Choroid plexus epithelial cell (primary cell): Measurements from ENCODE around the gene BANF1.

Experiments
- DNase-seq: peaks from one replicate; pipeline ENCODE4 v3.0.0-alpha.2; 2010; ENCODE audit warnings: low read depth
- H3K4me3 ChIP-seq: 2 replicates; pipeline ENCODE4 v1.5.1; 2011; ENCODE audit warnings: low read depth, mild to moderate bottlenecking, control low read depth, low read length, moderate library complexity
- TF ChIP-seq, protein P1 (sequence below): conservative IDR thresholded peaks from 2 replicates; pipeline ENCODE4 v1.5.1; 2011; ENCODE audit warnings: low read depth, mild to moderate bottlenecking, control low read depth, inconsistent platforms, low read length, moderate library complexity

BANF1 gene

DNA sequence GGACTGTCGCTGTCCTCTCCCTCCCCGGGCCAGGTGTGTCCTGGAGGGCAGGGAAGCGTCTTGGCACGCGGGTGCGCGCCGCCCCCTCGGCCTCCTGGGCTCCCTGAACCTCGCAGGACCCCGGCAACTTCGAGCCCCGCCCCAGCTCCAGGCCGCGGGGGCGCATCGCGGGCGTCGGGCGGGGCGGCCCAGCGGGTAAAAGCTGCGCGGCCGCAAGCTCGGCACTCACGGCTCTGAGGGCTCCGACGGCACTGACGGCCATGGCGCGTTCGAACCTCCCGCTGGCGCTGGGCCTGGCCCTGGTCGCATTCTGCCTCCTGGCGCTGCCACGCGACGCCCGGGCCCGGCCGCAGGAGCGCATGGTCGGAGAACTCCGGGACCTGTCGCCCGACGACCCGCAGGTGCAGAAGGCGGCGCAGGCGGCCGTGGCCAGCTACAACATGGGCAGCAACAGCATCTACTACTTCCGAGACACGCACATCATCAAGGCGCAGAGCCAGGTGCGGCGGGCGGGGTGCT is 9.5 kb downstream of the BANF1 start, which contains the start of gene CST6:
Gene CST6, plus strand, starts transcription at position 224 of the 519 bp plus-strand sequence. Its CDS starts 37 bp downstream, at position 261.
- no peak within 1 kb of the TSS for H3K4me3 ChIP-seq
- DNase-seq: no peak
- TF ChIP-seq, protein P1, sequence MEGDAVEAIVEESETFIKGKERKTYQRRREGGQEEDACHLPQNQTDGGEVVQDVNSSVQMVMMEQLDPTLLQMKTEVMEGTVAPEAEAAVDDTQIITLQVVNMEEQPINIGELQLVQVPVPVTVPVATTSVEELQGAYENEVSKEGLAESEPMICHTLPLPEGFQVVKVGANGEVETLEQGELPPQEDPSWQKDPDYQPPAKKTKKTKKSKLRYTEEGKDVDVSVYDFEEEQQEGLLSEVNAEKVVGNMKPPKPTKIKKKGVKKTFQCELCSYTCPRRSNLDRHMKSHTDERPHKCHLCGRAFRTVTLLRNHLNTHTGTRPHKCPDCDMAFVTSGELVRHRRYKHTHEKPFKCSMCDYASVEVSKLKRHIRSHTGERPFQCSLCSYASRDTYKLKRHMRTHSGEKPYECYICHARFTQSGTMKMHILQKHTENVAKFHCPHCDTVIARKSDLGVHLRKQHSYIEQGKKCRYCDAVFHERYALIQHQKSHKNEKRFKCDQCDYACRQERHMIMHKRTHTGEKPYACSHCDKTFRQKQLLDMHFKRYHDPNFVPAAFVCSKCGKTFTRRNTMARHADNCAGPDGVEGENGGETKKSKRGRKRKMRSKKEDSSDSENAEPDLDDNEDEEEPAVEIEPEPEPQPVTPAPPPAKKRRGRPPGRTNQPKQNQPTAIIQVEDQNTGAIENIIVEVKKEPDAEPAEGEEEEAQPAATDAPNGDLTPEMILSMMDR: no peak

GRCh38 chr11:66012371-66012945 is 10.2 kb downstream of the BANF1 start:
- no peak for DNase-seq
- no peak overlapping the region for H3K4me3 ChIP-seq
- TF ChIP-seq, protein P1: no peak

DNA sequence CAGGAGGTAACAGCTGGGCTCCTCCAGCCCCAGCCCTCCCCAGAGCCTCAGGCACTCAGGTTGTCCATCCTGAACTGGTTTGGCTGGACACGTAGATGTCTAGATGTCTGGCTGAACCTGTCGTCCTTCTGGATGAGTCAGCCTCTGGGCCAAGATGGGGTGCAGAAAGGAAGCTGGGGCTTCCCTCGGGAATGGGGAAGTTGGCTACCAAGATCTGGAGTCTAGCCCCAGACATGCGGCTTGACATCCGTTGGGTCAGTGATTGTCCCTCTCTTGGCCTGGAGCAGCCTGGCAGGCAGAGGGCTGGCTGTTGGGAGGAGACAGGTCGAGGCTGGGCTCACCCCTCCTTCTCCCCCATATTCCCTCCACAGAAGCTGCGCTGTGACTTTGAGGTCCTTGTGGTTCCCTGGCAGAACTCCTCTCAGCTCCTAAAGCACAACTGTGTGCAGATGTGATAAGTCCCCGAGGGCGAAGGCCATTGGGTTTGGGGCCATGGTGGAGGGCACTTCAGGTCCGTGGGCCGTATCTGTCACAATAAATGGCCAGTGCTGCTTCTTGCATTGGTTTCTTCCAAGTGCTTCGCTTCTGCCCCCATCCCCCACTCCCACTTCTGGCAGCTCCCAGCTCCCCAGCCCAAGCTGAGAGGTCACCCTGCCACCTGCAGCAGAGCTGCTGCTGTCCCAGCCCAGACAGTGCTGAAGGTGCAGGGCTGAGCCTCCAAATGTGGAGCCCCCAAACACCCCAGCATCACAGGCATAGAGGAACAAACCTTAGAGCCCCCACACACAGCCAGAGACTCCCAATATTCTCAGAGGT is 10.9 kb downstream of the BANF1 start:
- no peak overlapping the region for H3K4me3 ChIP-seq
- no peak for DNase-seq
- TF ChIP-seq, protein P1: no peak

DNA sequence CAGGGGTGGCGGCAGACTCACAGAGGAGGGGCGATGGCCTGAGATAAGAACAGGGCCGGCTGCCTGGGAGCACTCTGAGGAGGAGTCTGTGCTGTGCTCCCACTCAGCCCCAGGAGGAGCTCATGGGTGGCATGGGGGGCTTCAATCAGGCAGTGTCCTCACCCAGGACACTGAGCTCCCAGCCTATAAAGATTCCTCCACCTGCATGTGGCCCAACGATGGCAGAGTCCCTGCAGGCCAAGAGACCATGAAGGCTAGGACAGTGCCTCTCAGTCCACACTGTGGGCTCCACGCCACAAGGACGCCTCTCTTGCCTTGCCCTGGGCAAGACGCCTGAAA is 11.4 kb downstream of the BANF1 start:
- TF ChIP-seq, protein P1: no peak
- H3K4me3 ChIP-seq: no peak overlapping the region
- no peak for DNase-seq

DNA sequence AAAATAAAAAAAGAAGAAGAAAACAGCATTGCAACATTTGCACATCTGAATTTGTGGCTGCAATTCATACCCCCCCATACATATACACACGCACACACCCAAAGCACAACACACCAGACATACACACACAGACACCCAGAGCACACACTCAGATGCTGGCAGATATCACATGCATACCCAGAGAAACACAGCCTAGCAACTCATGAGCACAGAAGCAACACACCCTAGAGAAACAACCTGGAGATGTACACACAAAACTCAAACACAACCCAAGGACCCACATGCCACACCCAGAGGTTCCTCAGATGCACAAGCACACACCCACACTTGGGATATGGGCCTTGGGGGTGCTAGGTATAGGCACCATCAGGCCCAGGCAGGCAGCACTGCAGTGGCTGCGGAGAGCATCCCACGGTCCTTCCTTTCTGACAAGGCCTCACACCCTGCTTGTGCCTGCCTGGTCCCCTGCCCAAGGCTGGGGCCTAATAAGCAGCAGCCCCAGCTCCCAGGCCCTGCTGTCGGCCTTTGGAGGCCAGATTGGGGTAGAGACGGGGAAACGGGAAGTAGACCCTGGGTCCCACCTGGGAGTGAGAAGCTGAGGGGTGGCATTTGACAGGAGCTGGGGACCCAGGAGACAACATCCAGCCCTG is 12.6 kb downstream of the BANF1 start:
- DNase-seq: no peak
- H3K4me3 ChIP-seq: no peak overlapping the region
- TF ChIP-seq, protein P1: no peak

DNA sequence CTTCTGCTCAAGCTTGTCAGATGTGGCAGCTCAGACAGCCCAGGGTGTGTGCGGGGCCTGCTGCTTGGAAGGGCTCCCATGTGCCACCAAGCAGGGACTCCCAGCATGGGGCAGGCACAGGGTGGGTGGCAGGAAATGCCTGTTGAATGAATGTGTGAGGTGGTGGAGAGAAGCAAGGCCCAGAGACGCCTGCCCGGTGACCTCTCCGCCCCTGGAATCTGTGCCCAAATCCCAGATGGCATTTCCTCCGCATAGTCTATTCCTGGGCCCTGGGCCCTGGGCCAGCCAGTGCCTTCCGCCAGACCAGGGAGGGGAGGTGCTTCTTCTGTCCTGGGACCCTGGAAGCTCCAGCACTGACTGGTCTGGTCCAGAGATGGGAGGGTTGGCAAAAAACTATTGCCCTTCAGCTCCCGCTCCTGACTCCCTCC is 13.2 kb downstream of the BANF1 start:
- TF ChIP-seq, protein P1: no peak
- no peak overlapping the region for H3K4me3 ChIP-seq
- DNase-seq: no peak
